Heart left ventricle (tissue), 16 donors: ENCODE measurements around the gene SDC4. TPM values are rescaled to one million over a fixed set of nuclear protein-coding genes. Genes with fewer than 3 reads are reported as not detected.

Experiments
- ATAC-seq, 4 donors: fragments of 200-7000 bp; cut with Tn5 transposase; one replicate each; pipeline ENCODE4 v1.9.1; 2020 to 2022; ENCODE audit warnings: moderate library complexity in 4 of 4, mild to moderate bottlenecking in 3 of 4, moderate number of reproducible peaks in 1 of 4
- DNase-seq, 5 donors: peaks; one replicate each; pipeline ENCODE4 v3.0.0-alpha.2; 2020
- H3K27ac ChIP-seq, 12 donors: fragments of 200-600 bp; sonication (generic) in 4 of 12; one replicate each; pipeline versions ENCODE4 v1.5.0 to v1.8.0; 2016 to 2022; ENCODE audit warnings: mild to moderate bottlenecking in 2 of 12
- H3K27me3 ChIP-seq, 9 donors: fragments of 200-600 bp; sonication (generic) in 2 of 9; one replicate each; pipeline versions ENCODE4 v1.5.1 to v1.8.0; 2016 to 2022; ENCODE audit warnings: mild to moderate bottlenecking in 3 of 9
- H3K36me3 ChIP-seq, 9 donors: fragments of 200-600 bp; sonication (generic) in 2 of 9; one replicate each; pipeline versions ENCODE4 v1.5.0 to v1.8.0; 2018 to 2022; ENCODE audit warnings: mild to moderate bottlenecking in 2 of 9
- H3K4me1 ChIP-seq, 12 donors: fragments of 200-600 bp; sonication (generic) in 4 of 12; one replicate each; pipeline versions ENCODE4 v1.5.0 to v1.8.0; 2016 to 2022; ENCODE audit warnings: mild to moderate bottlenecking in 3 of 12
- H3K4me3 ChIP-seq, 12 donors: fragments of 200-600 bp; sonication (generic) in 4 of 12; one replicate each; pipeline versions ENCODE4 v1.5.0 to v1.8.0; 2017 to 2022; ENCODE audit warnings: mild to moderate bottlenecking in 9 of 12, moderate library complexity in 4 of 12
- H3K9me3 ChIP-seq, 12 donors: fragments of 200-600 bp; sonication (generic) in 4 of 12; one replicate each; pipeline versions ENCODE4 v1.5.0 to v1.8.0; 2016 to 2022; ENCODE audit warnings: mild to moderate bottlenecking in 1 of 12
- POLR2A ChIP-seq, 2 donors: fragments of 450-650 bp; IDR thresholded peaks; one replicate each; pipeline ENCODE4 v1.6.1; 2017; ENCODE audit warnings: antibody characterized with exemption in 2 of 2, mild to moderate bottlenecking in 2 of 2, moderate library complexity in 2 of 2
- WGBS, 4 donors: extraction: QIAGEN DNeasy Blood & Tissue Kit in 2 of 4; methylation state at CpG; one replicate each; pipeline versions ENCODE4 v1.1.5 to v1.1.7; 2013 to 2018; 5-methylcytosine and 5-hydroxymethylcytosine counted together
- intact Hi-C, 10 donors: fragments of 100-400 bp; cut with DNase I; formaldehyde crosslinking; loops; one replicate each; pipeline versions ENCODE4 v1.11.1 to v1.14.2; 2022
- polyA plus RNA-seq, 2 donors: library from polyadenylated mRNA; stranded (reverse); fragments of 200-250 nt; gene quantifications; one replicate each; pipeline ENCODE4 v1.2.3, GENCODE V29; 2013
- total RNA-seq, 9 donors: library from RNA; depleted of rRNA in 2 of 9; stranded (reverse); fragments of >200 nt in 2 of 9; fragmentation: NEBNext Ultra II Directional in 3 of 9; extraction: Animal tissue kit (Norgen Biotek cat#: 25700) in 3 of 9; gene quantifications; one replicate each; pipeline versions ENCODE4 v1.1.0 to v1.2.4, GENCODE V29; 2016 to 2023
- TF ChIP-seq, protein P1 (sequence below), 12 donors: fragments of 200-600 bp; sonication (generic) in 4 of 12; IDR thresholded peaks; one replicate each; pipeline versions ENCODE4 v1.5.0 to v1.8.0; 2018 to 2022; ENCODE audit warnings: antibody characterized with exemption in 12 of 12, mild to moderate bottlenecking in 5 of 12
- donor health status: ischemic (EF 13 %, LVEDD 7.1; RV severe dilation, severe dysfunction).
- donor health status: healthy with polysubstance abuse.
- donor health status: DM: no; HTN: yes; CAD: no.
- donor health status: DM: no; HTN: no; CAD: no.
- donor health status: ischemic (EF 25% LVEDD 6.9; RV normal size, moderate dysfunction).
- donor health status: ischemic (EF 25% LVEDD 5.7; RV mildly dilated, moderate dysfunction).
- donor health status: healthy.
- donor health status: DM: yes; HTN: yes; CAD: no.
- donor health status: ischemic (EF 35%, LVEDD 5.7; RV mildly dilated, moderate dysfunction).
- donor health status: nonischemic (EF 11% LVEDD 7.7; RV severe dilation, severe dysfunction).
- donor health status: DM: yes; HTN: yes; CAD: no.
- donor health status: PGD.
- donor health status: ischemic (EF 29% LVEDD 5.4; RV normal size, mild dysfunction).
- donor health status: nonischemic (EF 23%, LVEDD 6.1; RV moderate dilation, normal function).

The SDC4 gene
- total and polyA plus RNA-seq, 11 donors, result 44.3 to 140 (median 94.1) TPM

- DNase-seq (no peak), ATAC-seq (peak in 1 of 4 donors; percentile 1)
- 49 to 74% (median 53%) methylated on average over 6 of the region's 6 CpGs for WGBS, 4 donors
- peak overlapping the region; percentile 84 to 97 (median 95) for H3K27ac ChIP-seq
- no peaks in the 10 kb centered on the region for H3K9me3 ChIP-seq
- intact Hi-C loops, result loop anchor here in 3 of 10 donors (2.0 to 10.0 kb wide), 3 partner anchors 16 to 452 kb away; partner anchors contain the start of genes DBNDD2 (in 1 of the 3), DNTTIP1 (in 1 of the 3) and WFDC3 (in 1 of the 3)
- H3K4me3 ChIP-seq, result peak overlapping the region in 3 of 12 donors; percentile 5 to 70 (median 19)
- H3K4me1 ChIP-seq, result peaks cover 8 to 94% (median 82%) of the 10 kb centered on the region in 12 donors
- H3K27me3 ChIP-seq, result no peaks in the 10 kb centered on the region
- no peaks in the 10 kb centered on the region for H3K36me3 ChIP-seq
- TF ChIP-seq, protein P1, sequence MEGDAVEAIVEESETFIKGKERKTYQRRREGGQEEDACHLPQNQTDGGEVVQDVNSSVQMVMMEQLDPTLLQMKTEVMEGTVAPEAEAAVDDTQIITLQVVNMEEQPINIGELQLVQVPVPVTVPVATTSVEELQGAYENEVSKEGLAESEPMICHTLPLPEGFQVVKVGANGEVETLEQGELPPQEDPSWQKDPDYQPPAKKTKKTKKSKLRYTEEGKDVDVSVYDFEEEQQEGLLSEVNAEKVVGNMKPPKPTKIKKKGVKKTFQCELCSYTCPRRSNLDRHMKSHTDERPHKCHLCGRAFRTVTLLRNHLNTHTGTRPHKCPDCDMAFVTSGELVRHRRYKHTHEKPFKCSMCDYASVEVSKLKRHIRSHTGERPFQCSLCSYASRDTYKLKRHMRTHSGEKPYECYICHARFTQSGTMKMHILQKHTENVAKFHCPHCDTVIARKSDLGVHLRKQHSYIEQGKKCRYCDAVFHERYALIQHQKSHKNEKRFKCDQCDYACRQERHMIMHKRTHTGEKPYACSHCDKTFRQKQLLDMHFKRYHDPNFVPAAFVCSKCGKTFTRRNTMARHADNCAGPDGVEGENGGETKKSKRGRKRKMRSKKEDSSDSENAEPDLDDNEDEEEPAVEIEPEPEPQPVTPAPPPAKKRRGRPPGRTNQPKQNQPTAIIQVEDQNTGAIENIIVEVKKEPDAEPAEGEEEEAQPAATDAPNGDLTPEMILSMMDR (IDR thresholded peaks at IDR 0.05), result no peak
- no peak for TF ChIP-seq POLR2A (IDR thresholded peaks at IDR 0.05)
Observed at GRCh38 chr20:45342855-45343531, 5.2 kb downstream of the SDC4 start.

DNA sequence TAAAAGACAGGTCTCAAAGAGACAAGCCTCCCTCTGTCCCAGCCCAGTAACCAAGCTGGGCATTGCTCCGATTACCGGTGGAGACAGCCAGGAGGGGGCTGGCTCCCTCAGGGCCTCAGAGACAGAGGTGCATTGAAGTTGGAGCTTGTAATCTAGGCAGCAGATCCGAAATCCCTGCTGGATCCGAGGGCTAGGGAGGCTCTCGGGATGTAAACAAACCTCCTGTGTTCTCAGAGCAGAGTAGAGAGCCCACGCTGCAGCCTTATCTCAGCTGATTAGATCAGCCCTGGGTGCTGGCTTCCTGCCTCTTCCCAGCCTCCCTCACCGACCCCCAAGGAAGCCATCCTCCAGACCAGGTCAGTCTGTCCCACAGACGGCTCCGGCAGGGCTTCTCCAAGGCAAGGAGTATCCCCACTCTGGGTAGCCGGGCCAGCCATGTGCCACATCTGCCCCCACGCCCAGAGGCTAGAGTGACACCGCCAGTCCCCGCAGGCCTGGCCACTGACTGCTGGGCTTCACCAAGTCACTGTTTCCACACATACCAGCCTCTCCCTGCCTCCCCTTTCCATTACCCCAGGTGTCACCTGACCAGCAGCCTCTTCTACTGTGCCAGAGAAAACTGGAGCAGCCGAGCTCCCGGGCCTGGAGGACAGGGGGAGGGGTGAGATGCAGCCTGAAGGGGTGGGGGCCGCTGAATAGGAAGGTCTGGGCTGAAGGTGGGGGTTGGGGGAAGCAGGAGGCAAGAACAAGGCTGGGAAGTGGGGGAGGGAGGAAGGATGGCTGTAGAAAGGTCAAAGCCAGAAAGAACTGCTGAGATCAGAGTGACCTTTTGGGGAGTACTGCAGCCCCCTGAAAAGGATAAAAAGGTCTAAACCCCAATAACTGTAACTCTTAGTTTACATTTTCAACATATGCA lies 6.0 kb downstream of the SDC4 start:
- H3K27ac ChIP-seq, result peak overlapping the region; percentile 84 to 97 (median 95)
- no peaks in the 10 kb centered on the region for H3K36me3 ChIP-seq
- no peaks in the 10 kb centered on the region for H3K9me3 ChIP-seq
- peak; percentile 72 to 88 (median 79) for DNase-seq
- intact Hi-C loops, result loop anchor here in 3 of 10 donors (2.0 to 10.0 kb wide), 3 partner anchors 17 to 453 kb away; partner anchors contain the start of genes DBNDD2 (in 1 of the 3), DNTTIP1 (in 1 of the 3) and WFDC3 (in 1 of the 3)
- H3K4me3 ChIP-seq, result peak overlapping the region in 10 of 12 donors; percentile 3 to 70 (median 16)
- WGBS, 4 donors, result 8 to 20% (median 14%) methylated on average over 15 to 16 of the region's 16 CpGs
- peaks cover 8 to 99% (median 88%) of the 10 kb centered on the region in 12 donors for H3K4me1 ChIP-seq
- ATAC-seq, result peak; percentile 74 to 84 (median 79)
- TF ChIP-seq, protein P1 (IDR thresholded peaks at IDR 0.05), result no peak
- TF ChIP-seq POLR2A (IDR thresholded peaks at IDR 0.05), result peak in 1 of 2 donors; percentile 75
- H3K27me3 ChIP-seq, result no peaks in the 10 kb centered on the region

DNA sequence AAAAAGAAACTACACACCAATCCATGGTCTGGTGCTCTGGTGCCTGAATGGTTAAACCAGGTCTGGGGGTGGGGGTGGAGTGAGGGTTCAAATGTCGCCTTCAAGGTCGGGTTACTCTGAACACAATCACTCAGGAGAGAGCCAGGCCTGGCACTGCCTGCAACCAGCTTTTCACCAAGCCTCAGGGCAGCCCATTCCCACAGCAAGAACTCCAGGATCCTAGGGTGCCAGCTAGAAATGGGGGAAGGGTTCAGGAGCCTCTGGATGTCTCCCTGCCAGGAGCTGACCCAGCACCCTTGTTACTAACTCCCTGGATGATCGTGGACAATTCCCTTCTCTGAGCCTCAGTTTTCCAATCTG lies 6.7 kb downstream of the SDC4 start:
- Histone ChIP-seq H3K4me1 (peaks cover 8 to 100% (median 89%) of the 10 kb centered on the region in 12 donors), H3K9me3 (no peaks in the 10 kb centered on the region), H3K36me3 (no peaks in the 10 kb centered on the region), H3K4me3 (peak overlapping the region in 8 of 12 donors; percentile 6 to 70 (median 18)), H3K27ac (peak overlapping the region; percentile 84 to 97 (median 95)), H3K27me3 (no peaks in the 10 kb centered on the region)
- DNase-seq (no peak), ATAC-seq (no peak)
- TF ChIP-seq POLR2A (IDR thresholded peaks at IDR 0.05), result no peak
- TF ChIP-seq, protein P1 (IDR thresholded peaks at IDR 0.05), result no peak
- intact Hi-C loops, result loop anchor here in 2 of 10 donors (5.0 to 10.0 kb wide), 2 partner anchors 66 to 453 kb away; partner anchors contain the start of genes DBNDD2 (in 1 of the 2), DNTTIP1 (in 1 of the 2) and WFDC3 (in 1 of the 2)
- 34 to 44% (median 36%) methylated on average over 3 of the region's 3 CpGs for WGBS, 4 donors
